Erythroblast (primary cell): Measurements from ENCODE around the gene KHDC4.

Experiments used
- DNase-seq, 2 experiments: peaks; one replicate each; lab custom pipeline; 2025; lab: John Stamatoyannopoulos, UW
- GATA1 ChIP-seq: IDR thresholded peaks from 2 replicates; pipeline ENCODE4 v1.6.1; 2011; ENCODE audit warnings: low read depth, mild to moderate bottlenecking, control low read depth, low read length, moderate library complexity
- POLR2A ChIP-seq: IDR thresholded peaks from 2 replicates; pipeline ENCODE4 v1.6.1; 2011; ENCODE audit warnings: mild to moderate bottlenecking, low read length

Gene KHDC4

DNA sequence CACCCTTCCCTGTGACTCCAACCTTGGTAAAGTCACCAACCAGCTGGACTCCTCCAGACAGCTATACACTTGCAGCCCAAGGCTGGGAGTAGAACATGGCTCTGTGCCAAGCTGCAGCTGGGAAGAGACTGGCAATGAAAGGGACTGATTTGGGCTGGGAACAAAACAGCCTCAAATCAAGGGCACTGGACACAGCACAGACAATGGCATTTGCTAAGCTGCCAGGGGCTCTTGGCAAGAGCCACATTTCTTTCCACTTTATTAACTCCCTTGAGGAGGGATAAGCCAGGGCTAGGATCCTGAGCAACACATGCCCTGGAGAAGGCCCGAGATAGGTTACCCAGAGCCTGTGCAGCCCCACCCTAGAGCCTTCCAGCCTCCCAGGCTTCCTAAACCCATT is 62.8 kb downstream of the KHDC4 start:
- TF ChIP-seq GATA1 (no peak), POLR2A (no peak)
- no peak for DNase-seq

DNA sequence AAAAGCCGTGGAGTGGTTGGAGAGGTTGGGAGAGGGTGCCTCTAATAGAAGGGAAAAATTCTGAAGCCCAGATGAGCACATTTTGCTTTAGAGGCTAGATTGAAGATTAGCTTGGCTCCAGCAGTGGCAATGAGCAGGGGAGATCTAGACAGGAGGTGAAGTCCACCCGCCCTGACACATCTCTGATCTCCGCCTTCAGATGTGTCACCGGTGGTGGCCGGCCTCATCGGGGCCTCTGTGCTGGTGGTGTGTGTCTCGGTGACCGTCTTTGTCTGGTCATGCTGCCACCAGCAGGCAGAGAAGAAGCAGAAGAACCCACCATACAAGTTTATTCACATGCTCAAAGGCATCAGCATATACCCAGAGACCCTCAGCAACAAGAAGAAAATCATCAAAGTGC is 66.4 kb downstream of the KHDC4 start:
- DNase-seq = no peak
- TF ChIP-seq POLR2A = no peak
- no peak for TF ChIP-seq GATA1

DNA sequence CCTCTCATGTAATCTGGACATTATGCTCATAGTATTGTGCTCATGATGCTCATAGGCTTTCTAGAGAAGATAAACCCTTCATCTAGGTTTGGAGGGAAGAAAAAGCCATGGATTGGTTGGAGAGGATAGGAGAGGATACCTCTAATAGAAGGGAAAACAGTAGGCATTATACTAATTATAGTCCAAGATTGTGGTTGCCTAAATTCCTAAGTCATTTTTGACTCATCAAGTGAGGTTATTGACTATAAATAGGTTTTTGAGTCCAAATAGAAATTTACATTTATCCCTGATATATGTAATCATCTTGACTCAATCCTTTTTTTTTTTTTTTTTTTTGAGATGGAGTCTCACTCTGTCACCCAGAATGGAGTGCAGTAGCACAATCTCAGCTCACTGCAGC is 69.8 kb downstream of the KHDC4 start:
- DNase-seq = no peak
- TF ChIP-seq POLR2A = no peak
- TF ChIP-seq GATA1 = no peak
